GM23338 (cell line): ENCODE results near the gene GPR37L1. TPM values are rescaled to one million over a fixed set of nuclear protein-coding genes. Genes with fewer than 3 reads are reported as not detected.

Experiments
- ATAC-seq: fragments of 200-7000 bp; cut with Tn5 transposase; 3 replicates; pipeline ENCODE4 v1.9.1; 2020
- DNase-seq: peaks from one replicate; pipeline ENCODE4 v3.0.0-alpha.2; 2015; ENCODE audit warnings: low spot score
- H2AFZ ChIP-seq: fragments of 200-600 bp; sonication (generic); 2 replicates; pipeline ENCODE4 v1.8.0; 2016; ENCODE audit warnings: antibody characterized with exemption, mild to moderate bottlenecking, moderate library complexity
- H3F3A ChIP-seq: fragments of 200-600 bp; sonication (generic); replicated peaks from 2 replicates; pipeline ENCODE4 v1.8.0; 2017; ENCODE audit warnings: antibody characterized with exemption, mixed run types, low read depth
- H3K27ac ChIP-seq: fragments of 200-600 bp; sonication (generic); 2 replicates; pipeline ENCODE4 v1.6.1; 2016; ENCODE audit warnings: low read depth
- H3K27me3 ChIP-seq: fragments of 200-600 bp; sonication (generic); 2 replicates; pipeline ENCODE4 v1.8.0; 2016; ENCODE audit warnings: mild to moderate bottlenecking, mixed run types, moderate library complexity; ENCODE audit not compliant: insufficient read depth
- H3K36me3 ChIP-seq: fragments of 200-600 bp; sonication (generic); 2 replicates; pipeline ENCODE4 v1.8.0; 2016; ENCODE audit warnings: mild to moderate bottlenecking; ENCODE audit not compliant: insufficient read depth
- H3K4me1 ChIP-seq: fragments of 200-600 bp; sonication (generic); 2 replicates; pipeline ENCODE4 v1.8.0; 2016; ENCODE audit warnings: mild to moderate bottlenecking, moderate library complexity; ENCODE audit not compliant: insufficient read depth
- H3K4me2 ChIP-seq: fragments of 200-600 bp; sonication (generic); 2 replicates; pipeline ENCODE4 v1.7.1; 2017; ENCODE audit warnings: mixed run types
- H3K4me3 ChIP-seq: fragments of 200-600 bp; sonication (generic); 2 replicates; pipeline ENCODE4 v1.6.1; 2016; ENCODE audit warnings: mixed run types
- H3K79me2 ChIP-seq: fragments of 200-600 bp; sonication (generic); replicated peaks from 2 replicates; pipeline ENCODE4 v1.8.0; 2017; ENCODE audit warnings: mild to moderate bottlenecking; ENCODE audit not compliant: insufficient read depth
- H3K9me2 ChIP-seq: fragments of 200-600 bp; sonication (generic); 2 replicates; pipeline ENCODE4 v1.8.0; 2017; ENCODE audit not compliant: insufficient read depth
- H4K20me1 ChIP-seq: fragments of 200-600 bp; sonication (generic); replicated peaks from 2 replicates; pipeline ENCODE4 v1.8.0; 2017; ENCODE audit warnings: mild to moderate bottlenecking; ENCODE audit not compliant: insufficient read depth
- H3K27ac Mint-ChIP-seq: 2 replicates; pipeline ENCODE4 v1.8.0; 2020; ENCODE audit warnings: inconsistent platforms, mild to moderate bottlenecking, moderate library complexity, mixed read lengths
- H3K27me3 Mint-ChIP-seq: 3 replicates; pipeline ENCODE4 v1.8.0; 2022; ENCODE audit warnings: low read depth, mild to moderate bottlenecking, moderate library complexity, mixed read lengths, inconsistent platforms; ENCODE audit not compliant: insufficient read depth, poor library complexity
- H3K36me3 Mint-ChIP-seq: 3 replicates; pipeline ENCODE4 v1.8.0; 2021; ENCODE audit warnings: low read depth, mild to moderate bottlenecking, inconsistent platforms, moderate library complexity, mixed read lengths
- H3K4me1 Mint-ChIP-seq: 3 replicates; pipeline ENCODE4 v1.8.0; 2020; ENCODE audit warnings: mild to moderate bottlenecking, inconsistent platforms, mixed read lengths
- H3K4me3 Mint-ChIP-seq: 3 replicates; pipeline ENCODE4 v1.8.0; 2021; ENCODE audit warnings: moderate library complexity, mild to moderate bottlenecking, inconsistent platforms, mixed read lengths
- H3K9me3 Mint-ChIP-seq: 3 replicates; pipeline ENCODE4 v1.8.0; 2020; ENCODE audit warnings: moderate library complexity, mild to moderate bottlenecking, inconsistent platforms, mixed read lengths
- CREB1 ChIP-seq: fragments of 250-450 bp; sonication (Bioruptor Pico); IDR thresholded peaks from 2 replicates; pipeline ENCODE4 v1.5.0; 2020; ENCODE audit warnings: low read depth, mild to moderate bottlenecking, moderate library complexity
- CTCF ChIP-seq, 2 experiments: fragments of 200-600 bp in 1 of 2; sonication (generic) in 1 of 2; conservative IDR thresholded peaks; 2 replicates each; pipeline versions ENCODE4 v1.5.1 to v1.6.1; 2016 to 2017; ENCODE audit warnings: antibody characterized with exemption in 2 of 2, low read depth in 2 of 2, mild to moderate bottlenecking in 2 of 2, moderate library complexity in 1 of 2
- ETS1 ChIP-seq: IDR thresholded peaks from 2 replicates; pipeline ENCODE4 v1.6.1; 2016; ENCODE audit warnings: antibody characterized with exemption
- EZH2phosphoT487 ChIP-seq: fragments of 200-600 bp; sonication (generic); IDR thresholded peaks from one replicate; pipeline ENCODE4 v1.8.1; 2018; ENCODE audit warnings: antibody characterized with exemption; ENCODE audit not compliant: unreplicated experiment
- JUNB ChIP-seq: IDR thresholded peaks from one replicate; pipeline ENCODE4 v1.6.1; 2016; ENCODE audit warnings: antibody characterized with exemption; ENCODE audit not compliant: unreplicated experiment
- POLR2AphosphoS5 ChIP-seq: IDR thresholded peaks from 2 replicates; pipeline ENCODE4 v1.6.1; 2016; ENCODE audit warnings: antibody characterized with exemption, low read depth
- ZNF114 ChIP-seq: fragments of 250-450 bp; sonication (Bioruptor Pico); IDR thresholded peaks from 2 replicates; pipeline ENCODE4 v1.5.0; 2020; ENCODE audit warnings: mild to moderate bottlenecking, moderate library complexity
- polyA plus RNA-seq: library from polyadenylated mRNA; unstranded; fragments of >200 nt; fragmentation: Nextera tagmentation; extraction: Ambion mirVana; gene quantifications from 2 replicates; pipeline ENCODE4 v1.2.1, GENCODE V29; 2016
- total RNA-seq: library from RNA; depleted of rRNA; stranded (reverse); fragments of >200 nt; shearing (Covaris generic); gene quantifications from 2 replicates; pipeline ENCODE4 v1.2.3, GENCODE V29; 2014

The GPR37L1 gene
- total and polyA plus RNA-seq, 2 experiments from 2014 or later: 0.08 to 0.21 TPM

GRCh38 chr1:202084791-202085681 lies 37.7 kb upstream of the GPR37L1 start:
- Mint-ChIP-seq H3K27me3 (peaks cover 16% of the 10 kb centered on the region), H3K36me3 (no peaks in the 10 kb centered on the region), H3K9me3 (no peaks in the 10 kb centered on the region), H3K4me3 (no peak overlapping the region; the same call in 2 of the 3 replicates), H3K4me1 (peaks cover 31% of the 10 kb centered on the region), H3K27ac (peak overlapping the region; percentile 57; the same call in 1 of the 2 replicates)
- Histone ChIP-seq H3K27ac (peak overlapping the region; percentile 94; the same call in 1 of the 2 replicates), H3F3A (0 out of 2 replicates have a peak, but pooled peaks cover 3% of the 10 kb centered on the region), H3K4me2 (peak overlapping the region; percentile 63), H3K4me3 (no peak overlapping the region), H3K79me2 (no peaks in the 10 kb centered on the region), H3K4me1 (peaks cover 36% of the 10 kb centered on the region), H3K27me3 (no peaks in the 10 kb centered on the region), H4K20me1 (no peaks in the 10 kb centered on the region), H3K9me2 (no peaks in the 10 kb centered on the region), H2AFZ (peak overlapping the region; percentile 96), H3K36me3 (no peaks in the 10 kb centered on the region)
- ATAC-seq (peak; percentile 64), DNase-seq (peak; percentile 32)
- TF ChIP-seq EZH2phosphoT487 (no peak), ZNF114 (CRISPR knock-in tag) (no peak), CTCF (conservative IDR thresholded peaks at IDR 0.05; ENCODE audit: low read depth in 2 of 2) (no peak)

- Mint-ChIP-seq H3K27me3 (peaks cover 16% of the 10 kb centered on the region), H3K36me3 (no peaks in the 10 kb centered on the region), H3K4me3 (peak overlapping the region; percentile 22), H3K4me1 (peaks cover 31% of the 10 kb centered on the region), H3K9me3 (no peaks in the 10 kb centered on the region), H3K27ac (peak overlapping the region; percentile 52)
- H3K27ac ChIP-seq: peak overlapping the region; percentile 94
- no peaks in the 10 kb centered on the region for H3K36me3 ChIP-seq
- H3F3A ChIP-seq: 0 out of 2 replicates have a peak, but pooled peaks cover 3% of the 10 kb centered on the region
- H3K4me1 ChIP-seq: peaks cover 36% of the 10 kb centered on the region
- H3K9me2 ChIP-seq: no peaks in the 10 kb centered on the region
- H3K27me3 ChIP-seq: no peaks in the 10 kb centered on the region
- H3K79me2 ChIP-seq: no peaks in the 10 kb centered on the region
- peak overlapping the region; percentile 60; the same call in 1 of the 2 replicates for H2AFZ ChIP-seq
- DNase-seq (peak; percentile 60), ATAC-seq (peak; percentile 62)
- no peaks in the 10 kb centered on the region for H4K20me1 ChIP-seq
- TF ChIP-seq CTCF (conservative IDR thresholded peaks at IDR 0.05; ENCODE audit: low read depth in 2 of 2) (no peak), EZH2phosphoT487 (no peak), POLR2AphosphoS5 (no peak), CREB1 (no peak), JUNB (no peak), ETS1 (no peak)
- H3K4me2 ChIP-seq: peak overlapping the region; percentile 63
- H3K4me3 ChIP-seq: peak overlapping the region; percentile 24; the same call in 1 of the 2 replicates
These were observed 36.9 kb upstream of the GPR37L1 start for GRCh38 chr1:202085682-202086373.
